ENCODE measurements around the gene HTATSF1.

- TF ChIP-seq CSDC2 (CRISPR knock-in tag; IDR thresholded peaks at IDR 0.05) = no peak
- TF ChIP-seq, protein P1, sequence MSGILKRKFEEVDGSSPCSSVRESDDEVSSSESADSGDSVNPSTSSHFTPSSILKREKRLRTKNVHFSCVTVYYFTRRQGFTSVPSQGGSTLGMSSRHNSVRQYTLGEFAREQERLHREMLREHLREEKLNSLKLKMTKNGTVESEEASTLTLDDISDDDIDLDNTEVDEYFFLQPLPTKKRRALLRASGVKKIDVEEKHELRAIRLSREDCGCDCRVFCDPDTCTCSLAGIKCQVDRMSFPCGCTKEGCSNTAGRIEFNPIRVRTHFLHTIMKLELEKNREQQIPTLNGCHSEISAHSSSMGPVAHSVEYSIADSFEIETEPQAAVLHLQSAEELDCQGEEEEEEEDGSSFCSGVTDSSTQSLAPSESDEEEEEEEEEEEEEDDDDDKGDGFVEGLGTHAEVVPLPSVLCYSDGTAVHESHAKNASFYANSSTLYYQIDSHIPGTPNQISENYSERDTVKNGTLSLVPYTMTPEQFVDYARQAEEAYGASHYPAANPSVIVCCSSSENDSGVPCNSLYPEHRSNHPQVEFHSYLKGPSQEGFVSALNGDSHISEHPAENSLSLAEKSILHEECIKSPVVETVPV (CRISPR knock-in tag; IDR thresholded peaks at IDR 0.05) = no peak
- TF ChIP-seq RARB (CRISPR knock-in tag; IDR thresholded peaks at IDR 0.05) = no peak
- TF ChIP-seq ZC3H10 (CRISPR knock-in tag; IDR thresholded peaks at IDR 0.05) = no peak
These were observed 23.7 kb upstream of the HTATSF1 start for GRCh38 chrX:136473663-136474062.

Measured in SK-N-SH treated with all-trans-retinoic acid at 6 μM for 48 hours (cell line).